Activated naive CD4-positive, alpha-beta T cell (primary cell): ENCODE results near the gene DNAH6.

Experiments
- DNase-seq, 4 experiments: peaks; one replicate each; lab custom pipeline; 2025; lab: John Stamatoyannopoulos, UW

Gene DNAH6

DNA sequence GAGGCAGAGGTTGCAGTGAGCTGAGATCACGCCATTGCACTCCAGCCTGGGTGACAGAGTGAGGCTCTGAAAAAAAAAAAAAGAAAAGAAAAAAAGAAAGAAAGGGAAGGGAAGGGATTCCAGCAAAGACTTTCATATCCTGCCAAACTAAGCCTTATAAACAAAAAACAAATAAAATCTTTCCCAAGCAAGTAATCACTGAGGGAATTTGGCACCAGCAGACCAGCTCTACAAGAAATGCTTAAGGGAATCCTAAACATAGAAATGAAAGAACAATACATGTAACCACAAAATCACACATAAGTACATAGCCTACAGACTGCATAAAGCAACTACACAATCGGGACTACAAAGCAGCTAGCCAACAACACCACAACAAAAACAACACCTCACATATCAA lies 285.5 kb downstream of the DNAH6 start:
- no peak for DNase-seq

DNA sequence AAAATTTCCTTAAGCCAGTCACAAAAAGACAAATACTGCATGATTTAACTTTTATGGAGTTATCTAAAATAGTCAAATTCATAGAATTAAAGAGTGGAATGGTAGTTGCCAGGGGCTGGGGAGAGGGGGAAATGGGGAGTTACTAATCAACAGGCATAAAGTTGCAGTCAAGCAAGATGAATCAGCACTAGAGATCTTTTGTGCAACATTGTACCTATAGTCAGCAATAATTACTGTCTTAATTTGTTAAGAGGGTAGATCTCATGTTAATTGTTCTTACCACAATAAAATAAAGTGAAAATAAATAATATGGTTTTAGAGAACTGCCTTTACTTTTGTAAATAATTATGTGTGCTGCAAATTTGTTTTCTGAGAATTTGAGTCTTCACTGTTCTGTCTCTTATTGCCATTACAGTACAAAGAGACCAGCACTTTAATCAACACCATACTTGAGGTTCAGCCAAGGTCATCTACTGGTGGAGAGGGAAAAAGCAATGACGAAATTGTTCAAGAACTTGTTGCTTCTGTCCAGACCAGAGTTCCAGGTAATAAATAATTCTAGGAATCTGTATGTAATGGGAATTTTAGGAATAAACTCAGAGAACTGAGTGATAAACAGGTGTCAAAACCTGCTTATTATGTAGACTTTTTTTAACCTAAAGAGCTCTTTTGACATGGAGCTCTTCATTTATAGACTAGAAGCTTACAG lies 289.1 kb downstream of the DNAH6 start:
- no peak for DNase-seq

DNA sequence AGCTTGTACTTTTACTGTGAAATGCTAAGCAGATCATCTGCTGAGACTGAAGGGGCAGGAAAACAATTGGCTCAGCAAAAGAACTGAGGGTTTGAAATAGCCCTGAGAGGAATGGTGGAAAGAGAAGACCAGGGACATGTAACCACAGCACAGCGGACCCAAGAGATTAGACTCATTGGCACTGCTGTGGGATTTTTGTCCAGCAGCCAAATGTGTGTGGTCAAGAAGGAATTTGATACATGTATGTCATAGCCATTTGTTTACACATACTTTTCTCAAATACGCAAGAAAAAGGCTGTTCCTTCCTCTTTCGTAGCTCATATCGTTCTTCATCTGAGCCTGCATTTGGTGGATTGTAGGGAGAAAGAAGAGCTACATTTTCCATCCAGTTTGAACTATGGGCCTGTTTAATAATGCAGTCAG lies 290.8 kb downstream of the DNAH6 start:
- DNase-seq, result no peak

DNA sequence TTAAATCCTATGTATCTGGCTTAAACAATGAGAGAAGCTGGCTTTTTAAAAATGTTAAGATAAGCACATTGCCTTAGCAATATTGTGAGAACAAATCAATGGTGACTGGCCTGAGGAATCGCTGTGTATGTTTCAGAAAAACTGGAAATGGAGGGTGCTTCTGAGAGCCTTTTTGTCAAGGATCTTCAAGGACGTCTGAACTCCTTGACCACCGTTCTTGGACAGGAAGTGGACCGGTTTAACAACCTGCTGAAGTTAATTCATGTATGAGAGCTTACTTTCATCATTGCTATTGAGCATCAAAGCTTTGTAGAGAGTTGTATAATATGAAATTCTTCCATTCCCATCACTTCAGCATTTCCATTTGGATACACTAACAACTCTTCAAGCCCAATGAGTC lies 292.0 kb downstream of the DNAH6 start:
- no peak for DNase-seq

DNA sequence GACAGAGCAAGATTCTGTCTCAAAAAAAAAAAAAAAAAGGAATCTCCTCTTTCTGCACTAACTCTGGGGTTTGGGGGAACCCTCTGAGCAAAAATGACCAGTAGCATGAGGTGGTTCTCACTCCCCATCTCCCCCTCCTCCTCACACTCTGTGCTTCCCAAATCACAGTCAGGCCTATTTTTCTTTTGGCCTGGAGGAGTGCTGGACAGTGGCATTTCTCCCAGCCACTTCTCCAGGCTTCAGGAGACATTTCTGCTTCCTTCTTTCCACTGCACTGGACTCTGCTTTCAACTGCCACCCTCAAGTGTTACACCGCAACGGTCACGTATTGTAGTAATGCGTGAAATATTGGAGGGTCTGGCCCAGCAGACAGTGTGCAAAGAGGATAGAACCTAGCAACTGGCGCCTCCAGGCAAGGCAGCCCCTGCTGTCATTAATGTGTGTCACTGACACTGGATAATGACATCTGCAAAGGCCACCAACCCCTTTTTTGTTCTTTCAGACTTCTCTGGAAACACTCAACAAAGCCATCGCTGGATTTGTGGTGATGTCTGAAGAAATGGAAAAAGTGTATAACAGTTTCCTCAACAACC lies 295.6 kb downstream of the DNAH6 start:
- DNase-seq, result no peak

DNA sequence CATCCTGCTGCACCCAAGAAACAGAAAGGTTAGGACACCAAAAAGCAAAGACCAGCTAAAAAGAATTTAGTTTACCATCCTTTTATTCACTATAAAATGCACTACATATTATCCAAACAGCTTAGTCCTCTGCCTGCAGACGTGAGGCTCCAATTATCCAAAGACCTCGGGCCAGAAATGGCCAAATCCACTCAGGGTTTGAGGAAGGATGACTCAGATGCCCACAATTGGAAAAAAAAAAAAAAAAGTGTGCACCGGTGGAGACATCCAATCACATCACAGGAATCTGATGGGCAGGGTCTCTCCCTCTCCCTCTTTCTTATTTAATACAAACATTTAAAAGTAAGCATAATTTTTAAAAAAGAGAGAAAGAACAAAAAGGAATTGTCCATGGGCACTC lies 298.8 kb downstream of the DNAH6 start:
- DNase-seq, result no peak

DNA sequence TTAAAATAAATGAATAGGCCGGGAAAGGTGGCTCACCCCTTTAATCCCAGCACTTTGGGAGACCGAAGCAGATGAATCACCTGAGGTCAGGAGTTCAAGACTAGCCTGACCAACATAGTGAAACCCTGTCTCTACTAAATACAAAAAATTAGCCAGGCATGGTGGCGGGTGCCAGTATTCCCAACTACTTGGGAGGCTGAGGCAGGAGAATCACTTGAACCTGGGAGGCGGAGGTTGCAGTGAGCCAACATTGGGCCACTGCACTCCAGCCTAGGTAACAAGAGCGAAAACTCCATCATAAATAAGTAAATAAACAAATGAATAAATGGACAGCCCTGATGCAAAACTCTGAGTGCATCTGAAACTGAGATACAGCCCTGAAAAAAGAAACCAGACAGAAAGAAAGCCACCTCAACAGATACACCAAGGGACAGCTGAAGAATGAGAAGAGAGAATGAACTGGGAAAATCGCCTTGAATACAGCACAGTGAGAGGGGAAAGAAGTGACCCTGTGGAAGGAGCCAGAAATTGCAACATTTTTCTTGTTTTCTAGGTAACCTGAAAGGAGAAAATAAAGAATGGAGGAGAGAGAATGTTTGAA lies 300.2 kb downstream of the DNAH6 start:
- DNase-seq, result no peak

DNA sequence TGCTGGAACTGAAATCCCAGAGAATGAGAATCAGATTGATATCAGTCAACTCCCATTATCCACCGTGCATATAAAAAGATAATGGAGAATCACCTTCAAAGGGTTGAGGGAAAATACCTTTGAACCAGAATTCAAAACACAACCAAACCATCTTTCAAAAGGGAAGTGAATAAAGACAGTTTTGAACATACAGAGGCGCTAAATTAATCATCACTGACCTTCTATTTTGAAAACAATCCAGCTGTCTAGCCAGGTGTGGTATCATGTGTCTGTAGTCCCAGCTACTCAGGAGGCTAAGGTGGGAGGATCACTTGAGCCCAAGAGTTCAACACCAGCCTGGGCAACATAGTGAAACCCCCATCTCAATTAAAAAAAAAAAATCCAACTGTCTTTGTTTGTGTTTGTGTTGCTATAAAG lies 300.9 kb downstream of the DNAH6 start:
- DNase-seq, result no peak

DNA sequence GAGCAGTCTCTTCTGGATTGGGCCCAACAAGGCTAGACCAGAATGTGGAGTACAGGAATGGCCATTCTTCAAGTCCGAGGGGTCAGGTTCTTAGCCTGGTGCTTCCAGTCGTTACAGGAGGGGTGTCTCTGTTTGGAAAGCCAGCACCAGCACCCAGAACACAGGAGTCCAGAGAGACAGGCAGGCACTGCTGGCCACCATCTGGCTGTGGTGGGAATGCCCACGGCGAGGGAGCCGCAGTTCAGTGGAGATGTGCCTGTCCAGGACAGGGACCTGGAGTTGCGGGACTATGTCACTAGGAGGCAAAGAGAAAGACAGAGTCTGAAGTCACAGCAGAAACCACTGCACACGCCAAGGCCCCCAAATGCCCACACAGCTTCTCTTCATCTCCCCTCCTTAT lies 305.5 kb downstream of the DNAH6 start:
- DNase-seq, result no peak

DNA sequence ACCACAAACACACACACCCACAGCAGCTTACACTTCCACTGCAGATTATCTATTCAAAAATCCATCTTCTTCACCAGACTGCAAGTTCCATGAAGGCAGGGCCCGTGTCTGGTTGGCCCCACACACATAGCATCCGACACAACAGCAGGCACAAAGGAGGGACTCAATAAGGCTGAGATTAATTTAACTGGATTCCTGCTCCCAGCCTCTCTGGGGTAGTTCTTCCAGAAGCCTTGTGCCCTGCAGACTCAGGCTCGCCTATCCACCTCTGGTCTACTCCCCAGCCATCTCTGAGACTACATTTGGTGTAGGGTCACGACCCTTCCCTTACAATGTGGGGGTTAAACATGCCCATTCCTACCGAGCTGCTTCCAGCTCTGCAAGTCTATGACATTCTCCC lies 306.9 kb downstream of the DNAH6 start:
- DNase-seq, result no peak

DNA sequence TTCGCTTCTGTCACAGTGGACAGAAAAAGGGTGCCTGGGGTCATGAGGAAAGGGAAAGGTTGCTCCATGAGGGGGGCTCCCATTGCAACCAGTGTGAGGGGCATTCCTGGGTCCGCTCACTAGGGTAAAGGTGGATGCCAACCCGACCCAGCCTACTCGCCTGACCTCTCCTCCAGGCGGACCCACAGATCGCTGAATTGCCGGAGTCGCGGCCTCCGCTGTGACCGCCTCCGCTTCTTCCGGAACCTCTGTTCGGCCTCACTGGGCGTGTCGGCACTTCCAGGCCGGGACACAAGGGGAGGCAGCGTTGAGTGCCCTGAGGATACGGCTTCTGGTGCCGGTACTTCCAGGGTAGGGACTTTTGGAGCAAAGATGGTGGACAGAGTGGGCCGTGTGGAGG lies 307.5 kb downstream of the DNAH6 start:
- DNase-seq, result no peak

DNA sequence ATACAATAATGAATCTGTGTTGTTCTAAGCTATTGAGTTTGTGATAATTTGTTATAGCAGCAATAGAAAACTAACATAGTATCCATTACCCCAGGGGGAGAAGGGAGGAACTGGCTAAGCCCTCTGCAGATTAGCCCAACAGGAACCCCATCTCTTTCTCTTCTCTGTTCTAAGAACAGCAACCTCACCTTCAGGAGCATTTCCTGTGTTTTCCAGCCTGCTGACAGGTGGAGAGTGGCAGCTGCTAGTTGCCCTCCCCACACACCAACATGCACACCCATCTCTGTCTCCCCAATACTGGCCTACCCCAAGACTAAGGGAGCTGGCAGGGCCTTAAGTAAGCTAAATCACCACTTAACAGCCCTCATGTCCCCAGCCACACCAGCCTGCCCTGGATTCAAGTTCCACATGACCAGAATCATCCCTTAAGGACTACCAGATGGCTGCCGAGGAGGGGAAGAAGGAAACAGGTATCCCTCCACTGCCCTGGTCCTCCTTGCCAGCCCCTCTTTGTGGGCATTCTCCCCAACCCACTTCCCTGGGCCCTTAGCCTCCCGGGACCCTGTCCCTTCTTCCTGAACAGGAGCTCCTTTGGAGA lies 311.8 kb downstream of the DNAH6 start:
- DNase-seq, result no peak

DNA sequence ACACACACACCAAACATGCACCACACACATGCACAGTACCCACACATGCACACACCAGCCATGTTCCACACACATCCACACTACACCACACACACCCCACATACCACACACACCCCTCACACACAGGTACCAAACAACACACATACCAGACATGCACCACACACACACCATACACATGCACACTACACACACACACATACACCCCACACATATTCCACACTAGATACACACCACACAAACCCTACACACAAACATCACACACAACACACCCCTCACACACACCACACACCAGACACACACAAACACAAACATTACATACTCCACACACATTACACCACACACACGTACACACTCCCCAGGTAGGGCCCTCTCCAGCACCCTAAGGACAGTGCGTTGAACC lies 313.4 kb downstream of the DNAH6 start:
- DNase-seq, result no peak

DNA sequence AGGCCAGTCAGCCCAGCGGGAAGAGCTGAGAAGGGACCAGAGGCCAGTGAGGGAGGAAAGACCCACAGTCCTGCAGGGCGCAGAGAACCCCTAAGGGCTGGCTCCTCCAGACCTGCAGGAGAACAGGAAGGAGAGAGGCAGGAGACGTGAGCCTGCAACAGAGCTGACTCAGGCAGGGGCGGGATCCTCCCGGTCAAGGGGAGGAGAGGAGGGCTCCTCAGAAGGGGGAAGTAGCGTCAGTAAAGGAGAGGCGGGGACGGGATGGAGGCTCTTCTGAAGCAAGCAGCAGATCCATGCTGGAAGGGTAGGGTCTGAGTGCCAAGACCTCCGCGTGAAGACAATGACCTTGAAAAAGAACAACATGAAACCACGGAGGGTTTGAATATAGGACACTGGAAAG lies 313.8 kb downstream of the DNAH6 start:
- DNase-seq, result no peak

DNA sequence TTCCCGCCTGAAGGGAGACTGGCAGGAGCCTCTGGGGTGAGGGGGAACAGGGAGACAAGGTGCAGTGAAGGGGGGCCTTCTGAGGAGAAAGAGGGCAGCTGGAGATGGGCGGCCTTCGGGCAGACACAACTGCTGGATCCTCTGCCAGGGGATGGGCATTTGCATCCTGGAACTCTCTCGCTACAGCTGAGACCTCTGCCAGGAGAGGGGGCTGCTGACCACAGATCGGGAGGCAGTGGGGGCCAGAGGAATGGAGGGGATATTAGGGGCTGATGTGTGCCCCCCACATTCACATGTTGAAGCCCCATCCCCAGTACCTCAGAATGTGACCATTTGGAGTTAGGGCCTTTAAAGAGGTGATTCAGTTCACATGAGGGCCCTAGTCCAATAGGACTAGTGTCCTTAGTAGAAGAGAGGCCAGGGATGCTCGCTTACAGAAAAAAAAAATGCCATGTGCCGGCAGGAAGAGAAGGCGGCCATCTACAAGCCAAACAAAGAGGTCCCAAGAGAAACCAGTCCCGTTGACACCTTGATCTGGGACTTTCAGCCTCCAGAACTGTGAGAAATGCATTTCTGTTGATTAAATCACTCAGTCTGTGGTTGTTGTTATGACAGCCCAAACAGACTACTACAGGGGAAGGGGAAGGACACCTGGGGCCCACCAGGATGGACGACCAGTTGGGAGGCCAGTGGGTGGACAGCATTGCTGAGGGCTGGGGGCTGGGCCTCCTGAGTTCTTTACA lies 314.6 kb downstream of the DNAH6 start:
- no peak for DNase-seq

DNA sequence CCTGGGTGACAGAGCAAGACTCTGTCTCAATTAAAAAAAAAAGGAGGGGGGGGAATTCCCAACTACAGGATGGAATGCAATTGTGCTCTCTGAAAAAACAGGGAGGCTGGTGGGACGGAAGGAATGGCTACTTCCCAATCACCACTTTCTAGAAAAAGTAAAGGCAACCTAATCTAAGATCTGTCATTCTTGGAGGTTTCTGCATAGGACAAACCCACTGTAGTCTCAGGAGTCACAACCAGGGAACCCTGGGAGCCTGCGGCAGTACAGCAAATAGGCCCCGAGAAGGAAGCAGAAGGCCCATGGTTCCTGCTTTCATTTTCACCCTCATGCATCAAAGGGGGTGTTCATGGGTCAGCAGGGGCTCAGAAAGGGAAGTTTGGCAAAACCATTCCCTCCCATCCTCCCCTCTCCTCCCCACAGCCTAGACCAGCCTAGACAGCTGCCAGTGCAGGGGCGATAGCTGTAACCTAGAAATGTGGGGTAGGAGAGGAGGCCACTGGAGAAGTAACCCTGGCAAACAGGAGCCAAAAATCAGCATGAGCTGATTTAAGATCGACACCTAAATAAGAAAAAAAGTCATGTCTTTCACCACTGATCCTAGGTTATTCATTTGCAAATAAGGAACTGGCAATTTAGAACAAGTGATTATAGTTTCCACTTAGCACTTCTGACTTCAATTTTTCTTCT lies 316.6 kb downstream of the DNAH6 start:
- DNase-seq, result no peak

DNA sequence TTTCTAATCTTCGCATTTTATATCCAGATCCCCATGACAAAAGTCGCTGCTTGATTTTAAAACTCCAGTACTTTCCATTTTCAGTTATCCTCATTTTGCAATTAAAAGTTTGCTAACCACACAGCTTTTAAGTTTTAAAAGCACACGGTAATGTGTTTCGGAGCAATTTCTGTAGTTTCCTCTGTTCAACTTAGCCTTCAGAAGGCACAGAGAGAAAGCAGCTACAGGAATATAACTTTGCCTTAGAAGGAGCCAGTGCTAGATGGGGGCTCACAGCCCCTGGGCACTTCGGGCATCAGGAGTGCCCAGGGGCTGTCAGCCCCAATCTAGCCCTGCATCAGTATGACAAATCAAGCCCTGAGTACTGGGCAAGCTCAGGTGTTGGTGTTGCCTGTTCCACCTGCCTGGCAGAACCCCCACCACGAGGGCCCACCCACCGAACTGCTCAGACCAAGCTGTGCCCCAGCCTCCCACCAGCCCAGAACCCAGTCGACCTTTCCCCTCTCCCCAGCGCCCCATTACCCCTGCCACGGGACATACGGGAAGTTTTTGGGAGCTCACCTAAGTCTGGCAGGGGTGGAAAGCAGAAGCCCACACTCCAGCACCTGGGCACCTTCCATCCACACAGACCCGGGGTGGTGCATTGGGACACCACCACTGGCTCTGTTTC lies 317.3 kb downstream of the DNAH6 start:
- no peak for DNase-seq

DNA sequence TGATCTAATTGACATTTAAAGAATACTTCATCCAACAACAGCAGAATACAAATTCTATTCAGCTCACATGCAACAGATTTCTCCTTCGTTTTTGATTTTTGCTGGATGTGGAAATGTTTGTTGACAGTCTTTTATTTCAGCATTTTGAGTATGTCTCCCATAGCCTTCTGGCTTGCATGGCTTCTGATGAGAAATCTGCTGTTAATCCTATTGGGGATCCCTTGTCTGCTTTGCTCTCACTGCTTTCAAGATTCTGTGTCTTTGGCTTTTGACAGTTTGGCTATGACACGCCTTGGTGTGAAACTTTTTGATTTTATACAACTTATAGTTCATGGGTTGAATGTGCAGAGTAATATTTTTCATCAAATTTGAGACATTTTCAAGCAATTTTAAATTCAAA lies 319.9 kb downstream of the DNAH6 start:
- no peak for DNase-seq

DNA sequence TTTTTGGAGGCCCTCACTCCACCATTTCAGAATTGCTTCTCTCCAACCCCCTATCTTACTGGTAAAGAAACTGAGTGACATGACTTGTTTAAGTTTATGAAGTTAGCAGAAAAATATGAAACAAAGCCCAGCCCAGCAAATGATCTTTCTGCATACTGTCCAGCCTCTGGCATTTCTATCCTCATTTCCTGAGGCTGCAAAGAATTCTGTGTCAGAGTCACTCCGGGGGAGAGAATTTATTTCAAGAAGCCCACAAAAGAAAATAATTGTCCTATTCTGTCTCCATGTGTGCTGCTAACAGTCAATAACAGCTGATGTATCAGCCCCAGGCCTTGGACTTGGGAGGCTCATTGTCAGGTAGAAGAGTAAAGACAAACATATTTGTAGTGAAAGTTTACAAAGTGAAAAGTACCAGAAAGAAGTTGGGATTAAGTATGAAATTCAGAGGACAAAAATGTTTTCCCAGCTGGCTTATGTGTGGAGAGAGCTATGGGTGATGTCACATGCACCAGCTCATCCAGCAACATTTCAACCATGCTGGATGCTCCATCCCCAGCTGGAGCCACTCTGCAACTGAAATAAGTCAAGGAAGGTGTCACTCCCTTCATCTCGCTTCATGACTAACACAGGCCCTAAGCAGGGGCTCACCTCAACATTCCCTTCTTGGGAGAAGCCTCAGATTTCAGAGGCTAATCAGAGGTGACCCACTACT lies 322.3 kb downstream of the DNAH6 start:
- DNase-seq, result no peak

DNA sequence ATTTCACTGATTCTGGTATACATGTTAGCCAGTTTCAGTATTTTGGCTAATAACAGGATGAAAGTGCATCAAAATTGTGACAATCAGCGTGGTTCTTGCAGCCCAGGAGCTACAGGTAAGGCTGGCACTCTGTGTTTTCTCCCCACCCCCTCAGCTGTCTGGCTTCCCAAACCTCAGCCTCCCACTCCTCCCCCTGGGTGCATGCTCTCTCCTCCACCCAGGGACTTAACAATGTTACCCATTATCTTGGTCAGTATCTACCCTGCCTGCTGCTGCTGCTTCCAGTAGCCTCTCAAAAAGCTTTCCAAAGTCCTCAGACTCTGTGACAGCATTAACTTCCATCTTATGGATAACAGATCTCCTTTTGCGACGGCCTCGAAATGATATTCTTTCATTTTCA lies 323.6 kb downstream of the DNAH6 start:
- no peak for DNase-seq

DNA sequence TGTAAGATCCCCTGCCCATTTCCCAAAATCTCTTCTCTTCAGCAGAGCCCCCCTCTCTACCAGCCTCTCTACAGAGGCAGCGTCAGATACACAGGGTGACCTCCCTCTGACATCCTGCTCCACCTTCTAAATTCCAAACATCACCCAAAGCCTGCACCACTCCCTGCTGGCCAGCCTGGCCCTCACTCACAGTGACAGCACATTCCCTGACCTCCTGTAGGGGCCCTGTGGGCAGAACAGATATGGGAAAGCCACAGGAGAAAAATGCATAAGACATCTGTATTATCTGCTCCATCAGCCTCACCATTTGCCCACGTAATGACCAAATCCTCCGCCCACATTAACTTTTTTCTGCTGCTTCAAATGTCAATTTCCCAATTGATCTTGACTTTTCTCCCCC lies 324.0 kb downstream of the DNAH6 start:
- DNase-seq, result no peak
